Keratinocyte (primary cell): Measurements from ENCODE around the gene SLX4IP. TPM values are rescaled to one million over a fixed set of nuclear protein-coding genes. Genes with fewer than 3 reads are reported as not detected.

ENCODE experiments used
- DNase-seq: peaks from one replicate; pipeline ENCODE4 v3.0.0-alpha.2; 2011; ENCODE audit warnings: low read depth, missing footprints, low spot score
- FAIRE-seq: peaks from 2 replicates; lab custom pipeline; 2011; peaks lifted over from hg19 to GRCh38; lab: Jason Lieb, UNC
- H2AFZ ChIP-seq: 2 replicates; pipeline ENCODE4 v1.6.0; 2012; ENCODE audit warnings: low read length, control low read depth, inconsistent platforms; ENCODE audit not compliant: control insufficient read depth
- H3K27ac ChIP-seq: 2 replicates; pipeline ENCODE4 v1.5.1; 2011; ENCODE audit warnings: low read length; ENCODE audit not compliant: control insufficient read depth, insufficient read depth
- H3K27me3 ChIP-seq: 3 replicates; pipeline ENCODE4 v1.6.0; 2011; ENCODE audit warnings: low read length; ENCODE audit not compliant: control insufficient read depth, insufficient read depth; ENCODE audit errors: extremely low read depth
- H3K36me3 ChIP-seq, 2 experiments: 2 replicates in 1 of 2; 3 replicates in 1 of 2; pipeline ENCODE4 v1.5.1; 2011; ENCODE audit warnings: low read length in 2 of 2, mild to moderate bottlenecking in 1 of 2; ENCODE audit not compliant: control insufficient read depth in 2 of 2, insufficient read depth in 2 of 2; ENCODE audit errors: extremely low read depth in 1 of 2
- H3K4me1 ChIP-seq: 3 replicates; pipeline ENCODE4 v1.5.1; 2011; ENCODE audit warnings: low read length; ENCODE audit not compliant: control insufficient read depth, insufficient read depth; ENCODE audit errors: extremely low read depth
- H3K4me2 ChIP-seq: 3 replicates; pipeline ENCODE4 v1.6.0; 2011; ENCODE audit warnings: low read depth, low read length; ENCODE audit not compliant: control insufficient read depth, insufficient read depth; ENCODE audit errors: extremely low read depth
- H3K4me3 ChIP-seq, 3 experiments: fragments of 200-600 bp in 1 of 3; sonication (generic) in 1 of 3; 2 replicates in 2 of 3; 3 replicates in 1 of 3; pipeline ENCODE4 v1.5.1; 2011 to 2016; ENCODE audit warnings: low read length in 3 of 3, mild to moderate bottlenecking in 3 of 3, control low read depth in 2 of 3, inconsistent platforms in 1 of 3, low read depth in 1 of 3, mixed read lengths in 1 of 3, mixed run types in 1 of 3, moderate library complexity in 1 of 3; ENCODE audit not compliant: control insufficient read depth in 2 of 3, insufficient read depth in 2 of 3; ENCODE audit errors: extremely low read depth in 1 of 3
- H3K79me2 ChIP-seq: 2 replicates; pipeline ENCODE4 v1.6.0; 2012; ENCODE audit warnings: low read length; ENCODE audit not compliant: control insufficient read depth, insufficient read depth
- H3K9ac ChIP-seq: 3 replicates; pipeline ENCODE4 v1.6.0; 2011; ENCODE audit warnings: low read length; ENCODE audit not compliant: control insufficient read depth, insufficient read depth; ENCODE audit errors: extremely low read depth
- H3K9me1 ChIP-seq: 3 replicates; pipeline ENCODE4 v1.6.0; 2011; ENCODE audit warnings: low read length; ENCODE audit not compliant: control insufficient read depth, insufficient read depth; ENCODE audit errors: extremely low read depth
- H3K9me3 ChIP-seq: 2 replicates; pipeline ENCODE4 v1.5.1; 2012; ENCODE audit warnings: low read depth, low read length; ENCODE audit not compliant: control insufficient read depth
- H4K20me1 ChIP-seq: 3 replicates; pipeline ENCODE4 v1.6.0; 2011; ENCODE audit warnings: low read length; ENCODE audit not compliant: control insufficient read depth, insufficient read depth; ENCODE audit errors: extremely low read depth
- CTCF ChIP-seq, 3 experiments: IDR thresholded peaks in 1 of 3; conservative IDR thresholded peaks in 1 of 3; optimal IDR thresholded peaks in 1 of 3; 2 replicates in 2 of 3; 3 replicates in 1 of 3; pipeline versions ENCODE3 to v1.5.1; 2011; ENCODE audit warnings: low read length in 3 of 3, mild to moderate bottlenecking in 3 of 3, moderate library complexity in 2 of 3, control low read depth in 1 of 3, inconsistent platforms in 1 of 3; ENCODE audit not compliant: insufficient read depth in 2 of 3; ENCODE audit errors: extremely low read depth in 1 of 3
- EZH2 ChIP-seq: IDR thresholded peaks from one replicate; pipeline ENCODE4 v1.6.1; 2012; ENCODE audit warnings: inconsistent platforms, mild to moderate bottlenecking, low read length, moderate library complexity
- dilution Hi-C: fragments of 300-500 bp; cut with MboI; formaldehyde crosslinking; loops from one replicate; pipeline ENCODE4 v1.7.0; 2020; ENCODE audit warnings: low sequenced_read_pairs; ENCODE audit not compliant: extremely low pct_ligation_motif_present
- polyA plus RNA-seq, 5 experiments: library from polyadenylated mRNA; depleted of rRNA in 3 of 5; stranded (reverse) in 3 of 5; stranded (forward) in 1 of 5; unstranded in 1 of 5; fragments of >200 nt; gene quantifications; 1 replicate in 1 of 5; 2 replicates in 3 of 5; 3 replicates in 1 of 5; pipeline versions ENCODE4 v1.2.1 to v1.2.3, GENCODE V29; 2011 to 2012; ENCODE audit warnings: missing spikeins in 2 of 5, low read depth in 1 of 5, low replicate concordance in 1 of 5

SLX4IP gene
- polyA plus RNA-seq, 1 donor (not counting 4 experiments of a cell fraction or from before 2014, with no cell fraction given) = 3.0 TPM

- Histone ChIP-seq H3K27me3 (no peaks in the 10 kb centered on the region), H3K36me3 (peaks cover 0 to 1% of the 10 kb centered on the region in 2 experiments), H3K9ac (peak overlapping the region; percentile 24), H3K79me2 (peaks cover 10% of the 10 kb centered on the region), H3K4me2 (peak overlapping the region; percentile 33), H3K27ac (peak overlapping the region; percentile 51), H3K4me3 (no peak overlapping the region), H3K9me1 (peaks cover 3% of the 10 kb centered on the region), H2AFZ (no peak overlapping the region), H3K4me1 (peaks cover 49% of the 10 kb centered on the region), H4K20me1 (no peaks in the 10 kb centered on the region), H3K9me3 (no peaks in the 10 kb centered on the region)
- no peak for TF ChIP-seq CTCF (optimal IDR thresholded peaks at IDR 0.05 in 1 of 3, IDR thresholded peaks at IDR 0.05 in 1 of 3, conservative IDR thresholded peaks at IDR 0.05 in 1 of 3; ENCODE audit: extremely low read depth in 1 of 3, insufficient read depth in 2 of 3, low read length in 3 of 3)
- TF ChIP-seq EZH2 = no peak
- dilution Hi-C loops = no loop called here
- FAIRE-seq = no peak
- no peak for DNase-seq
These were observed 89.0 kb downstream of the SLX4IP start for GRCh38 chr20:10524034-10524476.

DNA sequence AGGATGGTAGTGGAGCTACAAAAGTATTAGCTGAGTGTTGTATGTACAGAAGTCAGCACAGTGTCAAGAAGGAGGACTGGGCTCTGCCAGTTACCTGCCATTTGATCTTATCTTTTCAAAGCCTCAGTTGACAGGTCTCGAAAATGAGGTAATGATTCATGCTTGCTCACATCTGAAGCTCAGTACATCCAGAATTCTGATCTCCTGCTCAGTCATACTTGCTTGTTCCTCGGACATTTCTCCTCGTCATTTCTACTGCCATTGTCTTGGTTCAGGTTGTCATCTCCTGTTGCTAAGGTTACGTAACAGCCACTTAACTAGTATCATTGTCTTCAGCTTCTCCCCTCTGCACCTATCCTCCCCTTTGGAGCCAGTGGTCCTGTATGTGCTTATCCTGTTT lies 89.5 kb downstream of the SLX4IP start:
- H3K36me3 ChIP-seq = peaks cover 0 to 1% of the 10 kb centered on the region in 2 experiments
- peak overlapping the region; percentile 33 for H3K4me2 ChIP-seq
- dilution Hi-C loops = no loop called here

More for the DNA sequence above, 89.5 kb downstream of the SLX4IP start:
- H3K79me2 ChIP-seq = peaks cover 10% of the 10 kb centered on the region
- H3K9ac ChIP-seq = no peak overlapping the region
- FAIRE-seq (peak; percentile 93), DNase-seq (peak; percentile 74)
- peaks cover 3% of the 10 kb centered on the region for H3K9me1 ChIP-seq
- TF ChIP-seq EZH2 (no peak), CTCF (optimal IDR thresholded peaks at IDR 0.05 in 1 of 3, IDR thresholded peaks at IDR 0.05 in 1 of 3, conservative IDR thresholded peaks at IDR 0.05 in 1 of 3; ENCODE audit: extremely low read depth in 1 of 3, insufficient read depth in 2 of 3, low read length in 3 of 3) (no peak)
- no peak overlapping the region for H3K4me3 ChIP-seq
- H3K27me3 ChIP-seq = no peaks in the 10 kb centered on the region
- H3K27ac ChIP-seq = peak overlapping the region; percentile 51
- no peaks in the 10 kb centered on the region for H3K9me3 ChIP-seq
- no peak overlapping the region for H2AFZ ChIP-seq
- no peaks in the 10 kb centered on the region for H4K20me1 ChIP-seq
- H3K4me1 ChIP-seq = peaks cover 43% of the 10 kb centered on the region
